HG03342 (cell line): Measurements from ENCODE around the gene TENT5C.
A peak's percentile ranks its signal among the peaks of the same experiment; 100 is the strongest.

ENCODE experiments used
- ATAC-seq: cut with Tn5 transposase; IDR thresholded peaks from one replicate; pipeline ENCODE4 v1.9.1; 2021; ENCODE audit warnings: mild to moderate bottlenecking, moderate library complexity; ENCODE audit not compliant: unreplicated experiment

TENT5C gene

DNA sequence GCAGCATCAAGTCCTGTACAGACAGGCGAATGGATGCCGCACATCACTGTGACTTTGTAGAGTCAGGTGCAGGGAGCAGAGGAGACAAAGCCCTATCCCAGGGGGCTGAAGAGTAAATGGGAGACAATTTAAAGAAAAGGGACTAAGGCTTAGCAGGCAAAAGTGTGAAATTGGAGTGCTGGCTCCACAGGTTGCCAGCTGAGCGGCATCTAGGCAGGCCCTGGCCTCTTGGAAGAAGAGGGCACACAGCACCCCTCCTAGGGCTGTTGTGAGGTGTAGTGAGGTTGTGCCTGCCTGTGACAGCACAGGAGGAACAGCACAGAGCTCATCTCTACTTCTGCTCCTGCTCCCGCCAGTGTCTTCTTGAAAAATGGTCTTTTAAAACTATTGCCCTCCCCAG is 47.3 kb downstream of the TENT5C start:
- ATAC-seq = no peak

GRCh38 chr1:117653732-117654492 is 48.1 kb downstream of the TENT5C start:
- no peak for ATAC-seq

DNA sequence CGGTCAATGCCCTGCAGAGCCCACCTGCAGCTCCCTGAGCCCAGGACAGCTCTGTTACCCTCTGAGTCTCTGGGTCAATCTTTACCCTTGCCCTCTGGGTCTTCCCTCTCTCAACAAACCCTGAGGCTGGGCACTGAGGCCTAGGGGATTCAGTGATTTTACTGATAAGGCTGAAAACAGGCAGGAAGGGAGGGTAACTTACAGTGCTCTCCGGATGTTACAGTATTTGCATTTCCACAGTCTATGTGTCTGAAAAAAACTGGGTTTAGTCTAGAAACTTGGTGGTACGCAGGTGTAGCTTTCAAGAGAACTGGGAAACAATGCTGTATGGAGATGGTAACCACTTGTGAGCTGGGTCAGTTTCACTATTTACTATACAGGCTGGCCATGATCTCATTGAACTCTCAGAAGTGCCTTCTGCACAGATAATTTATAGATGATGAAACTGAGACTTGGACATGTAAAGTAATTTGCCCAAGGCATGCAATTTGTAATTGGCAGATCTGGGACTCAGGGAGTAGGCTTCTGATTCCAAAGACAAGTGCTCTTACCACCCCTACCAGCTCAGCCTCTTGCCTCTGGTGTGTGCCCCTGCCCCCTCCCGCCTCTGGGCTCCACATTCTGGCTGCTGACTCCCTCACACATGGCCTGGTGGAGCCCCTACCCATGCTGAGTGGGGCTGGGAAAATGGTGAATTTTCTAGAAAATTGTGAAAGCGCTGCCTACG is 48.8 kb downstream of the TENT5C start:
- peak; percentile 83 for ATAC-seq

- ATAC-seq = no peak
Observed at GRCh38 chr1:117655220-117655577, 49.4 kb downstream of the TENT5C start.

- peak; percentile 33 for ATAC-seq
Observed at GRCh38 chr1:117656202-117656641, 50.4 kb downstream of the TENT5C start.

DNA sequence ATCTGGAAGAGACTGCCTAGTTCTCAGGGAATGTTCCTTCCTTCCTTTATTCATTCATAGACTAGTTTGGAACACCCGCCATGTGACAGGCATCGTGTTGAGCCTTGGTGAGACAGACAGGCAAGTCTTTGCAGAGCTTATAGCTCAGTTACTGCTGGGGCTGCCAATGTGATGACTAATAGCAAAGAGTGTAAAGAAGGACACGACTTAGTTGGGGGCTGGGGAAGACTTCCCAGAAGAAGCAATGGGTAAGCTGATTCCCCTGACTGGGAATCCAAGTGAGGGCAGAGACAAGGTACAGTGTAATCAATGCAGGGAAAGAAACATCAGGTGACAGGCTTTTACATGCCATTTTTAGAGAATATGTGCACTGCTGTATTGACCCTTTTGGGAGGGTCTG is 51.2 kb downstream of the TENT5C start:
- ATAC-seq = no peak

- ATAC-seq = no peak
Observed at GRCh38 chr1:117657949-117658660, 52.3 kb downstream of the TENT5C start.

- ATAC-seq = peak; percentile 31
Observed at GRCh38 chr1:117658676-117659075, 52.8 kb downstream of the TENT5C start.

GRCh38 chr1:117659550-117660270 is 53.9 kb downstream of the TENT5C start:
- no peak for ATAC-seq

- no peak for ATAC-seq
Observed at GRCh38 chr1:117660271-117660965, 54.6 kb downstream of the TENT5C start.

DNA sequence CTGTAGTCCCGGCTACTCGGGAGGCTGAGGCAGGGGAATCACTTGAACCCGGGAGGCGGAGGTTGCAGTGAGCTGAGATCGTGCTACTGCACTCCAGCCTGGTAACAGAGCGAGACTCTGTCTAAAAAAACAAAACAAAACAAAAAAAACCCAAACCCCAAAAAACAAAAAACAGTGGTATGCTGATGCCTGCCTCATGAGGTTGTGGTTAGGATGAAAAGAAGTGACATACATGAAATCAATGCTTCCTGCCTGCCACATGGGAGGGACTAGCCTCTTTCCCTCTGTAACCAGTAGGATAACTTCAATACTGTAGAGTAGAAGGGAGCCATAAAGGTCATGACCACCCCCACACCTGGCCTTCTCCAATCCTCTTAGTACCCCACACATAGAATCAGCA is 55.2 kb downstream of the TENT5C start:
- ATAC-seq = no peak

GRCh38 chr1:117662667-117663066 is 56.8 kb downstream of the TENT5C start:
- no peak for ATAC-seq

- no peak for ATAC-seq
Observed at GRCh38 chr1:117663156-117663902, 57.5 kb downstream of the TENT5C start.

DNA sequence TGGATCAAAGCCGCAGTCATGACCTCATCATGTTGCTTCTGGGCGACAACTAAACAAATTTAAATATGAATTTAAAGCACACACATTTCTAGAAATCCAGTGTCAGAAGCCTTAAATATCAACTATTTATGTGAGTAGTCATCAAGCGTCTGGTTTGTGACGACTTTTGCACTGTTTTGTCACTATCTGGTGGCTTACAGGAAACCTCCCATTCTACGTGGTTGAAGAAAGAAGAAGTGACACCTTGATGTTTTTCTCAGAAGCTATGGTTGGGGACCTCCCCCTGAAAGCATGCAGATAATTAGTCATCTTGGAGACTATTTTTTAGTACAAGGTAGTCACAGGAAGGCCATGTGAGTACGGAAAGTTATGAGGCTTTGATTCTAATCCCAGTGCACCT is 58.5 kb downstream of the TENT5C start:
- peak; percentile 99 for ATAC-seq

- ATAC-seq = no peak
Observed at GRCh38 chr1:117665556-117666270, 59.9 kb downstream of the TENT5C start.

- ATAC-seq = no peak
Observed at GRCh38 chr1:117669572-117669971, 63.7 kb downstream of the TENT5C start.

DNA sequence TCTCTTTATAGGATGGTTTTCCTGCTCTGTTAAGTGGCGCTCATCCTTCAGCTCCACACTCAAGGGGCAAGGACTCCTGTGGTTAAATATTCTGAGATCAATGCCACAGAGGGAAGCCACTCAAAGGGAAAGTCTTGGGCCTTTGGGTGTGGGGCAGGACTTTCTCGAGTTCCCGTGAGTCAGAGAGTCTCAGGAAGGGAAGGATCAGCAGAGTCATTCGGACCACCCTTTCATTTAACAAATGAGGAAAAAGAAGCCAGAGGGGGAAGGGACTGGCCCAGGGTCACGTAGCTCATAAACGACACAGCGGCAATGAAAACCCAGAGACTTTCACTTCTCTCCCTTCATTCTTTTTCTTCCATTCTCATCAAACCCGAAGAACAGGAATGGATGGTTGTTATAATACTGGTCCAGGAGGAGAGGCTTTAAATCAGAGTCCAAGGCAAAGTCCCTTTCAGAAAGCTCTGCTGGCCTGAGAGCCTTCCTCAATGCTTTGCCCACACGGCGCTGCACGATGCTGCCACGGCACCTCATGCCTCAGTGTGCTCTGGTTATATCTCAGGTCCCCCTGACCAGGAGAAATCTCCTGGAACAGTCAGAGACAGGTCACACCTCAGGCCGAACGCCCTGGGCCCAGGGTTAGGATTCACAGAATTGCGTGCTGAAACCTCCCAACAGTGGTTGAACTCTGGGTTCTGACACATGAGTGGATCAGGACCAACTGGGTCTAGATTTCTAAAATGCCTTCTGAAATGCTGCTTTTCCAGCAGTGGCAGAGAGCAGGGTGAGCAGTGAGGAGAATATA is 65.3 kb downstream of the TENT5C start:
- no peak for ATAC-seq

GRCh38 chr1:117671781-117672501 is 66.1 kb downstream of the TENT5C start:
- no peak for ATAC-seq
